OCI-LY3 (cell line): ENCODE data around the gene BMP2K.

Source experiments
- EZH2phosphoT487 ChIP-seq: fragments of 200-600 bp; shearing (Covaris generic); IDR thresholded peaks from 2 replicates; pipeline ENCODE4 v1.6.1; 2018; ENCODE audit warnings: antibody characterized with exemption, mixed run types, low read depth
- TF ChIP-seq, protein P1 (sequence below): fragments of 200-600, 300-600 bp; sonication (generic); IDR thresholded peaks from 2 replicates; pipeline ENCODE4 v1.5.1; 2014; ENCODE audit warnings: antibody characterized with exemption, low read length, low read depth

GRCh38 chr4:78766650-78767049 is 9.5 kb upstream of the BMP2K start:
- TF ChIP-seq, protein P1, sequence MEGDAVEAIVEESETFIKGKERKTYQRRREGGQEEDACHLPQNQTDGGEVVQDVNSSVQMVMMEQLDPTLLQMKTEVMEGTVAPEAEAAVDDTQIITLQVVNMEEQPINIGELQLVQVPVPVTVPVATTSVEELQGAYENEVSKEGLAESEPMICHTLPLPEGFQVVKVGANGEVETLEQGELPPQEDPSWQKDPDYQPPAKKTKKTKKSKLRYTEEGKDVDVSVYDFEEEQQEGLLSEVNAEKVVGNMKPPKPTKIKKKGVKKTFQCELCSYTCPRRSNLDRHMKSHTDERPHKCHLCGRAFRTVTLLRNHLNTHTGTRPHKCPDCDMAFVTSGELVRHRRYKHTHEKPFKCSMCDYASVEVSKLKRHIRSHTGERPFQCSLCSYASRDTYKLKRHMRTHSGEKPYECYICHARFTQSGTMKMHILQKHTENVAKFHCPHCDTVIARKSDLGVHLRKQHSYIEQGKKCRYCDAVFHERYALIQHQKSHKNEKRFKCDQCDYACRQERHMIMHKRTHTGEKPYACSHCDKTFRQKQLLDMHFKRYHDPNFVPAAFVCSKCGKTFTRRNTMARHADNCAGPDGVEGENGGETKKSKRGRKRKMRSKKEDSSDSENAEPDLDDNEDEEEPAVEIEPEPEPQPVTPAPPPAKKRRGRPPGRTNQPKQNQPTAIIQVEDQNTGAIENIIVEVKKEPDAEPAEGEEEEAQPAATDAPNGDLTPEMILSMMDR: no peak
- TF ChIP-seq EZH2phosphoT487: no peak
